ENCODE measurements around the gene DUSP5. TPM values are rescaled to one million over a fixed set of nuclear protein-coding genes. Genes with fewer than 3 reads are reported as not detected.

The DUSP5 gene
- total RNA-seq, 1 donor, result 10.1 TPM

GRCh38 chr10:110481919-110482318 lies 15.8 kb upstream of the DUSP5 start:
- H3K36me3 ChIP-seq (ENCODE audit: insufficient read depth, low read length), result no peaks in the 10 kb centered on the region
- H3K27ac ChIP-seq (ENCODE audit: low read depth, low read length), result no peak overlapping the region
- H3K79me2 ChIP-seq (ENCODE audit: insufficient read depth, low read length), result no peaks in the 10 kb centered on the region
- no peak overlapping the region for H2AFZ ChIP-seq (ENCODE audit: low read length)
- peaks cover 10% of the 10 kb centered on the region for H3K4me1 ChIP-seq (ENCODE audit: insufficient read depth, low read length)
- H3K27me3 ChIP-seq (ENCODE audit: insufficient read depth, low read length), result no peaks in the 10 kb centered on the region
- H3K4me2 ChIP-seq (ENCODE audit: insufficient read depth, low read length), result no peak overlapping the region
- H3K4me3 ChIP-seq (ENCODE audit: insufficient read depth, low read length), result no peak overlapping the region
- TF ChIP-seq CTCF (IDR thresholded peaks at IDR 0.05; ENCODE audit: extremely low read depth, low read depth, low read length), result no peak
- H3K9me3 ChIP-seq (ENCODE audit: low read depth, low read length), result no peaks in the 10 kb centered on the region
- no peaks in the 10 kb centered on the region for H4K20me1 ChIP-seq (ENCODE audit: insufficient read depth, low read length)
- DNase-seq (ENCODE audit: insufficient read length, low spot score, missing footprints), result no peak

GRCh38 chr10:110483633-110484032 lies 14.1 kb upstream of the DUSP5 start:
- no peak for DNase-seq (ENCODE audit: insufficient read length, low spot score, missing footprints)
- no peak for TF ChIP-seq CTCF (IDR thresholded peaks at IDR 0.05; ENCODE audit: extremely low read depth, low read depth, low read length)
- H3K27ac ChIP-seq (ENCODE audit: low read depth, low read length), result no peak overlapping the region
- H3K9me3 ChIP-seq (ENCODE audit: low read depth, low read length), result no peaks in the 10 kb centered on the region
- H3K4me3 ChIP-seq (ENCODE audit: insufficient read depth, low read length), result no peak overlapping the region
- H3K79me2 ChIP-seq (ENCODE audit: insufficient read depth, low read length), result no peaks in the 10 kb centered on the region
- no peaks in the 10 kb centered on the region for H3K36me3 ChIP-seq (ENCODE audit: insufficient read depth, low read length)
- no peaks in the 10 kb centered on the region for H3K27me3 ChIP-seq (ENCODE audit: insufficient read depth, low read length)
- H2AFZ ChIP-seq (ENCODE audit: low read length), result no peak overlapping the region
- peaks cover 28% of the 10 kb centered on the region for H3K4me1 ChIP-seq (ENCODE audit: insufficient read depth, low read length)
- no peaks in the 10 kb centered on the region for H4K20me1 ChIP-seq (ENCODE audit: insufficient read depth, low read length)
- no peak overlapping the region for H3K4me2 ChIP-seq (ENCODE audit: insufficient read depth, low read length)

GRCh38 chr10:110485541-110485940 lies 12.2 kb upstream of the DUSP5 start:
- no peak for TF ChIP-seq CTCF (IDR thresholded peaks at IDR 0.05; ENCODE audit: extremely low read depth, low read depth, low read length)
- no peak overlapping the region for H3K4me3 ChIP-seq (ENCODE audit: insufficient read depth, low read length)
- no peaks in the 10 kb centered on the region for H3K9me3 ChIP-seq (ENCODE audit: low read depth, low read length)
- H3K27ac ChIP-seq (ENCODE audit: low read depth, low read length), result no peak overlapping the region
- H2AFZ ChIP-seq (ENCODE audit: low read length), result peak overlapping the region; percentile 37
- H3K4me2 ChIP-seq (ENCODE audit: insufficient read depth, low read length), result no peak overlapping the region
- DNase-seq (ENCODE audit: insufficient read length, low spot score, missing footprints), result peak; percentile 51
- H3K79me2 ChIP-seq (ENCODE audit: insufficient read depth, low read length), result no peaks in the 10 kb centered on the region
- H4K20me1 ChIP-seq (ENCODE audit: insufficient read depth, low read length), result no peaks in the 10 kb centered on the region
- peaks cover 33% of the 10 kb centered on the region for H3K4me1 ChIP-seq (ENCODE audit: insufficient read depth, low read length)
- H3K27me3 ChIP-seq (ENCODE audit: insufficient read depth, low read length), result no peaks in the 10 kb centered on the region
- no peaks in the 10 kb centered on the region for H3K36me3 ChIP-seq (ENCODE audit: insufficient read depth, low read length)

GRCh38 chr10:110486680-110487410 lies 10.9 kb upstream of the DUSP5 start:
- no peak for DNase-seq (ENCODE audit: insufficient read length, low spot score, missing footprints)
- H3K4me1 ChIP-seq (ENCODE audit: insufficient read depth, low read length), result peaks cover 41% of the 10 kb centered on the region
- H3K79me2 ChIP-seq (ENCODE audit: insufficient read depth, low read length), result no peaks in the 10 kb centered on the region
- H3K9me3 ChIP-seq (ENCODE audit: low read depth, low read length), result no peaks in the 10 kb centered on the region
- peak overlapping the region; percentile 38 for H3K4me2 ChIP-seq (ENCODE audit: insufficient read depth, low read length)
- no peak for TF ChIP-seq CTCF (IDR thresholded peaks at IDR 0.05; ENCODE audit: extremely low read depth, low read depth, low read length)
- peak overlapping the region; percentile 51 for H3K27ac ChIP-seq (ENCODE audit: low read depth, low read length)
- H3K4me3 ChIP-seq (ENCODE audit: insufficient read depth, low read length), result no peak overlapping the region
- H3K36me3 ChIP-seq (ENCODE audit: insufficient read depth, low read length), result no peaks in the 10 kb centered on the region
- H2AFZ ChIP-seq (ENCODE audit: low read length), result no peak overlapping the region
- H3K27me3 ChIP-seq (ENCODE audit: insufficient read depth, low read length), result no peaks in the 10 kb centered on the region
- H4K20me1 ChIP-seq (ENCODE audit: insufficient read depth, low read length), result no peaks in the 10 kb centered on the region

Measured in osteoblast (primary cell).